Smooth muscle cell (in vitro differentiated cells): Measurements from ENCODE around the gene TMED7. TPM values are rescaled to one million over a fixed set of nuclear protein-coding genes. Genes with fewer than 3 reads are reported as not detected.

Experiments
- DNase-seq: peaks from one replicate; lab custom pipeline; 2025; ENCODE audit not compliant: unreplicated experiment; lab: John Stamatoyannopoulos, UW
- H2AFZ ChIP-seq: fragments of 200-600 bp; sonication (generic); 2 replicates; pipeline ENCODE4 v1.6.0; 2016; ENCODE audit warnings: antibody characterized with exemption, low read depth, mild to moderate bottlenecking
- H3F3A ChIP-seq: fragments of 200-600 bp; sonication (generic); 2 replicates; pipeline ENCODE4 v1.6.0; 2017; ENCODE audit warnings: antibody characterized with exemption, low read depth
- H3K27ac ChIP-seq: fragments of 200-600 bp; sonication (generic); 2 replicates; pipeline ENCODE4 v1.5.1; 2016; ENCODE audit warnings: low read depth, mild to moderate bottlenecking
- H3K27me3 ChIP-seq: fragments of 200-600 bp; sonication (generic); 2 replicates; pipeline ENCODE4 v1.6.1; 2016; ENCODE audit warnings: low read depth, mild to moderate bottlenecking
- H3K36me3 ChIP-seq: fragments of 200-600 bp; sonication (generic); 2 replicates; pipeline ENCODE4 v1.5.1; 2016; ENCODE audit warnings: low read depth
- H3K4me1 ChIP-seq: fragments of 200-600 bp; sonication (generic); 2 replicates; pipeline ENCODE4 v1.5.1; 2016; ENCODE audit warnings: low read depth
- H3K4me2 ChIP-seq: fragments of 200-600 bp; sonication (generic); 2 replicates; pipeline ENCODE4 v1.6.0; 2016; ENCODE audit warnings: mild to moderate bottlenecking
- H3K4me3 ChIP-seq: fragments of 200-600 bp; sonication (generic); 2 replicates; pipeline ENCODE4 v1.5.1; 2016; ENCODE audit warnings: mild to moderate bottlenecking
- H3K79me2 ChIP-seq: fragments of 200-600 bp; sonication (generic); 2 replicates; pipeline ENCODE4 v1.6.0; 2016; ENCODE audit warnings: low read depth, mild to moderate bottlenecking
- H3K9ac ChIP-seq: fragments of 200-600 bp; sonication (generic); 2 replicates; pipeline ENCODE4 v1.6.0; 2016; ENCODE audit warnings: low read depth
- H3K9me3 ChIP-seq: fragments of 200-600 bp; sonication (generic); replicated peaks from 2 replicates; pipeline ENCODE4 v1.5.1; 2016; ENCODE audit warnings: low read depth
- H4K20me1 ChIP-seq: fragments of 200-600 bp; sonication (generic); 2 replicates; pipeline ENCODE4 v1.6.0; 2016; ENCODE audit warnings: low read depth
- WGBS: methylation state at CpG from one replicate; pipeline ENCODE4 v1.1.7; 2016; ENCODE audit warnings: low lambda C conversion rate; 5-methylcytosine and 5-hydroxymethylcytosine counted together
- polyA plus RNA-seq: library from polyadenylated mRNA; unstranded; fragments of >200 nt; fragmentation: Nextera tagmentation; extraction: Ambion mirVana; gene quantifications from 2 replicates; pipeline ENCODE4 v1.2.1, GENCODE V29; 2016
- total RNA-seq: library from RNA; depleted of rRNA; stranded (reverse); fragments of >200 nt; gene quantifications from 2 replicates; pipeline ENCODE4 v1.2.3, GENCODE V29; 2014
- TF ChIP-seq, protein P1 (sequence below): fragments of 200-600 bp; sonication (generic); IDR thresholded peaks from 2 replicates; pipeline ENCODE4 v1.5.1; 2017; ENCODE audit warnings: borderline replicate concordance, mild to moderate bottlenecking, antibody characterized with exemption; ENCODE audit not compliant: insufficient read depth, poor library complexity, severe bottlenecking

TMED7 gene
- total and polyA plus RNA-seq, 2 experiments from 2014 or later = 91.5 to 236 TPM

DNA sequence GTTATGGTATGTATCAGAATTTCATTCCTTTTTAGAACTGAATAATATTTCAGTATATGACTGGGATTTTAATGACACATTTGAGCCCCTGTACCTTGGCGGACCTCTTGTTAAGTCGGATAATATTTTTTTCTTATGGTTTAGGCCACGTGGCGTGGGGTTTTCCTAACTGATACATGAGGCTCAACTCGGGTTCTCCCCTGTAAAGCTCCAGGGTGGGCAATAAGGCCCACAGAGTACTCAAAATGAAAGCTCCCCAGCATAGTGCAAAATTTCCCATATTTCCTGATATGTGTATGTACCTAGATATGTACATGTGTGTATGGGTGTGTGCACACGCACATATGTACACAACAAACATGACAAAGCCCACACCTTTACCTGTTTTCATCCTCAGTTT lies 48.1 kb downstream of the TMED7 start:
- Histone ChIP-seq H3K4me2 (no peak overlapping the region), H3F3A (no peaks in the 10 kb centered on the region), H3K27me3 (no peaks in the 10 kb centered on the region), H3K4me3 (no peak overlapping the region), H3K4me1 (no peaks in the 10 kb centered on the region), H3K27ac (no peak overlapping the region), H3K9me3 (no peaks in the 10 kb centered on the region), H4K20me1 (peaks cover 2% of the 10 kb centered on the region), H3K36me3 (no peaks in the 10 kb centered on the region), H2AFZ (no peak overlapping the region), H3K9ac (no peak overlapping the region), H3K79me2 (peaks cover 11% of the 10 kb centered on the region)
- TF ChIP-seq, protein P1, sequence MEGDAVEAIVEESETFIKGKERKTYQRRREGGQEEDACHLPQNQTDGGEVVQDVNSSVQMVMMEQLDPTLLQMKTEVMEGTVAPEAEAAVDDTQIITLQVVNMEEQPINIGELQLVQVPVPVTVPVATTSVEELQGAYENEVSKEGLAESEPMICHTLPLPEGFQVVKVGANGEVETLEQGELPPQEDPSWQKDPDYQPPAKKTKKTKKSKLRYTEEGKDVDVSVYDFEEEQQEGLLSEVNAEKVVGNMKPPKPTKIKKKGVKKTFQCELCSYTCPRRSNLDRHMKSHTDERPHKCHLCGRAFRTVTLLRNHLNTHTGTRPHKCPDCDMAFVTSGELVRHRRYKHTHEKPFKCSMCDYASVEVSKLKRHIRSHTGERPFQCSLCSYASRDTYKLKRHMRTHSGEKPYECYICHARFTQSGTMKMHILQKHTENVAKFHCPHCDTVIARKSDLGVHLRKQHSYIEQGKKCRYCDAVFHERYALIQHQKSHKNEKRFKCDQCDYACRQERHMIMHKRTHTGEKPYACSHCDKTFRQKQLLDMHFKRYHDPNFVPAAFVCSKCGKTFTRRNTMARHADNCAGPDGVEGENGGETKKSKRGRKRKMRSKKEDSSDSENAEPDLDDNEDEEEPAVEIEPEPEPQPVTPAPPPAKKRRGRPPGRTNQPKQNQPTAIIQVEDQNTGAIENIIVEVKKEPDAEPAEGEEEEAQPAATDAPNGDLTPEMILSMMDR = no peak
- 91% methylated on average over 6 of the region's 6 CpGs for WGBS
- DNase-seq = no peak

DNA sequence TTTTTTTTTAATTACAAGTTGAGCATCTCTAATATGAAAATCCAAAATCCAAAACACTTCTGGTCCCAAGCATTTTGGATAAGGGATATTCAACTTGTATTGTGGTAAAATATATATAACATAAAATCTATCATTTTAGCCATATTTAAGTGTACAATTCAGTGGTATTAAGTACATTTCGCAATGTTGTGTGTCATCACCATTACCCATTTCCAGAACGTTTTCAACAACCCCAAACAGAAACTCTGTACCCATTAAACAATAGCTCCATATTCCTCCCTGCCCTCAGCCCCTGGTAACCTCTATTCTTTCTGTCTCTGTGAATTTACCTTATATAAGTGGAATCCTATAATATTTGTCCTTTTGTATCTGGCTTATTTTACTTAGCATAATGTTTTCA lies 48.5 kb downstream of the TMED7 start:
- no peak for DNase-seq
- H3K4me3 ChIP-seq = no peak overlapping the region
- no peak overlapping the region for H3K4me2 ChIP-seq
- no peaks in the 10 kb centered on the region for H4K20me1 ChIP-seq
- 73% methylated on average over 2 of the region's 2 CpGs for WGBS
- H3K27ac ChIP-seq = no peak overlapping the region
- H2AFZ ChIP-seq = no peak overlapping the region
- H3K27me3 ChIP-seq = no peaks in the 10 kb centered on the region
- H3K9me3 ChIP-seq = no peaks in the 10 kb centered on the region
- H3K9ac ChIP-seq = no peak overlapping the region
- H3K79me2 ChIP-seq = peaks cover 7% of the 10 kb centered on the region
- H3K36me3 ChIP-seq = no peaks in the 10 kb centered on the region
- TF ChIP-seq, protein P1 = no peak
- H3K4me1 ChIP-seq = no peaks in the 10 kb centered on the region
- no peaks in the 10 kb centered on the region for H3F3A ChIP-seq

DNA sequence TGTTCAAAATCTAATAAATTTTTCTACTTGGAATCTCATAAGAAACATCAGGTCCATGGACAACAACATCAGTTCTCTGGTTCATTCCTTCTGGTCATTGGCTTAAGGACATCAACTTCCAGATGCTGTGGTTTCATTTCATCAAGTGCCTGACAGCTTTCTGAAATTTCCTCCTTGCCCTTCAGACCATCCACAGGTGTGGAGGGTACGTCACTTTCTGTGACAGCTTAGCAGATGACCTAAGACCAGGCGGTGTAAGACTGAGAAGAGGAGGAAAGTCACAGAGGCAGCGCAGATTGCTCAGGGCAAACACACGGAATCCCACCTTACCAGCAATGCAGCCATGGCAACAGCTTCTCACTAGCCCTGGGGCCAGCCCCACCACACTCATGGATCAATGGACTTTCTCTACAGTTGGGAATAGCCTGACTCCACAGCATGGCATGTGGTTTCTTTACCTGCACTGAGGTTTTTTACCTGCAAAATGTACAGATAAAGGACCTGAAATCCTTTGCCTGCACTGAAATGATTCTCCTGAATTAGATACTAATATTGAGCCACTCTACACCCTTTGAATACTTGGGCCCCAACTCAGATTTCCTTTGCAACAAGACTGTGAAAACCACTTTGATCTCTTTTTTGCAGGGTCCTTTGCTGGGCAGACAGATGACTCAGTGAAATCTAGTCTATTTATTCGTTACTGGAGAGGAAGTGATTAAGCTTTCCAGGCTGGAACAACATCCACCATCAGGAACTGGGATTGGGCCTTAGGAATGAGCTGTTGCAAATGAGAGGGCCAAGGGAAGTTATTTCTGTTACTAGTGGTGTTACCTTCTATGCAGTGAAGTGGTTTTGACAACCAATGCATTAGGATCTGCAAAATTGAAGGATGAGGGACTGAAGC lies 50.4 kb downstream of the TMED7 start:
- no peaks in the 10 kb centered on the region for H3K4me1 ChIP-seq
- H3K79me2 ChIP-seq = no peaks in the 10 kb centered on the region
- WGBS = 73% methylated on average over 5 of the region's 5 CpGs
- H3K4me2 ChIP-seq = peak overlapping the region; percentile 39
- H3K27ac ChIP-seq = peak overlapping the region; percentile 56
- H2AFZ ChIP-seq = no peak overlapping the region
- TF ChIP-seq, protein P1 = no peak
- no peak for DNase-seq
- no peak overlapping the region for H3K4me3 ChIP-seq
- no peaks in the 10 kb centered on the region for H4K20me1 ChIP-seq
- no peaks in the 10 kb centered on the region for H3K27me3 ChIP-seq
- no peak overlapping the region for H3K9ac ChIP-seq
- no peaks in the 10 kb centered on the region for H3F3A ChIP-seq
- no peaks in the 10 kb centered on the region for H3K9me3 ChIP-seq
- H3K36me3 ChIP-seq = no peaks in the 10 kb centered on the region
